HepG2 (cell line): ENCODE data around the gene ATP9B. TPM values are rescaled to one million over a fixed set of nuclear protein-coding genes. Genes with fewer than 3 reads are reported as not detected.

ENCODE experiments used
- ATAC-seq: fragments of 200-7000 bp; cut with Tn5 transposase; 3 replicates; pipeline ENCODE4 v1.9.1; 2020; ENCODE audit warnings: mild to moderate bottlenecking, moderate library complexity
- BruUV-seq: library from RNA; stranded (reverse); fragments of 400-500 nt; replicated peaks from 2 replicates; lab custom pipeline; 2021; lab: Mats Ljungman, UMichigan
- CTCF ChIA-PET: fragments of 300-600 bp; formaldehyde crosslinking; extraction: SDS; loops from one replicate; lab custom pipeline; 2021; ENCODE audit warnings: low total read pairs, inconsistent platforms, low intra/inter-chr PET ratio; lab: Yijun Ruan, JAX
- POLR2A ChIA-PET: fragments of 350-600 bp; sonication (Branson Sonifier 250); formaldehyde crosslinking; loops from one replicate; lab custom pipeline; 2020; ENCODE audit warnings: antibody characterized with exemption, inconsistent platforms; lab: Yijun Ruan, JAX
- DNase-seq: peaks from one replicate; pipeline ENCODE4 v3.0.0-alpha.2; 2015; ENCODE audit warnings: low spot score
- FAIRE-seq: peaks from 3 replicates; lab custom pipeline; 2011; peaks lifted over from hg19 to GRCh38; lab: Jason Lieb, UNC
- H2AFZ ChIP-seq: one replicate; pipeline ENCODE4 v1.6.1; 2011; ENCODE audit warnings: low read length, inconsistent platforms
- H3K27ac ChIP-seq: fragments of 300-600 bp; 3 replicates; pipeline ENCODE4 v1.8.0; 2011; ENCODE audit warnings: mixed run types, mild to moderate bottlenecking, mixed read lengths, low read length, inconsistent platforms; ENCODE audit not compliant: insufficient read depth; ENCODE audit errors: extremely low read length
- H3K27me3 ChIP-seq, 2 experiments: fragments of 200-600 bp in 1 of 2; 2 replicates in 1 of 2; 3 replicates in 1 of 2; pipeline versions ENCODE4 v1.6.0 to v1.8.0; 2011; ENCODE audit warnings: low read length in 2 of 2, mild to moderate bottlenecking in 2 of 2, moderate library complexity in 2 of 2, inconsistent platforms in 1 of 2; ENCODE audit not compliant: insufficient read depth in 2 of 2, control insufficient read depth in 1 of 2
- H3K36me3 ChIP-seq, 2 experiments: fragments of 200-600 bp in 1 of 2; replicated peaks in 1 of 2; 2 replicates in 1 of 2; 3 replicates in 1 of 2; pipeline versions ENCODE4 v1.5.1 to v1.8.0; 2011; ENCODE audit warnings: low read length in 2 of 2, inconsistent platforms in 1 of 2; ENCODE audit not compliant: insufficient read depth in 2 of 2, control insufficient read depth in 1 of 2
- H3K4me1 ChIP-seq: 2 replicates; pipeline ENCODE4 v1.5.1; 2012; ENCODE audit warnings: low read length, inconsistent platforms; ENCODE audit not compliant: insufficient read depth
- H3K4me2 ChIP-seq: 2 replicates; pipeline ENCODE4 v1.6.0; 2011; ENCODE audit warnings: low read depth, low read length, inconsistent platforms
- H3K4me3 ChIP-seq, 3 experiments: fragments of 200-600 bp in 1 of 3; sonication (generic), shearing (Covaris generic) in 1 of 3; replicated peaks in 1 of 3; 2 replicates each; pipeline ENCODE4 v1.5.1; 2011 to 2016; ENCODE audit warnings: low read length in 3 of 3, inconsistent platforms in 2 of 3, low read depth in 2 of 3, mild to moderate bottlenecking in 2 of 3, control low read depth in 1 of 3, mixed read lengths in 1 of 3; ENCODE audit not compliant: insufficient read depth in 1 of 3
- H3K79me2 ChIP-seq: one replicate; pipeline ENCODE4 v1.6.1; 2011; ENCODE audit warnings: low read length, inconsistent platforms; ENCODE audit not compliant: insufficient read depth
- H3K9ac ChIP-seq: 2 replicates; pipeline ENCODE4 v1.6.0; 2011; ENCODE audit warnings: mild to moderate bottlenecking, low read depth, low read length, inconsistent platforms; ENCODE audit not compliant: insufficient read depth
- H3K9me3 ChIP-seq: 2 replicates; pipeline ENCODE4 v1.5.1; 2012; ENCODE audit warnings: mild to moderate bottlenecking, low read length
- H4K20me1 ChIP-seq: 2 replicates; pipeline ENCODE4 v1.6.0; 2011; ENCODE audit warnings: inconsistent platforms, mild to moderate bottlenecking, low read length, moderate library complexity; ENCODE audit not compliant: insufficient read depth
- GLMP ChIP-seq: sonication (generic); formaldehyde crosslinking; IDR thresholded peaks from 2 replicates; pipeline ENCODE4 v1.9.0; 2021; ENCODE audit warnings: missing genetic modification reagents, mild to moderate bottlenecking, borderline replicate concordance
- HMG20B ChIP-seq: conservative IDR thresholded peaks from 2 replicates; pipeline ENCODE4 v1.6.1; 2016; ENCODE audit warnings: missing genetic modification reagents, missing compliant biosample characterization
- IKZF5 ChIP-seq: IDR thresholded peaks from 2 replicates; pipeline ENCODE4 v1.6.1; 2018; ENCODE audit warnings: missing genetic modification reagents, mild to moderate bottlenecking, missing compliant biosample characterization
- MTERF4 ChIP-seq: sonication (generic); formaldehyde crosslinking; IDR thresholded peaks from 2 replicates; pipeline ENCODE4 v1.8.0; 2023; ENCODE audit warnings: mild to moderate bottlenecking, missing genetic modification reagents
- MXD4 ChIP-seq: IDR thresholded peaks from 2 replicates; pipeline ENCODE4 v1.6.1; 2016; ENCODE audit warnings: mild to moderate bottlenecking, missing biosample characterization, missing genetic modification reagents
- PATZ1 ChIP-seq: sonication (generic); formaldehyde crosslinking; IDR thresholded peaks from 2 replicates; pipeline ENCODE4 v1.4.0; 2020; ENCODE audit warnings: missing genetic modification reagents
- PHF20 ChIP-seq: sonication (generic); formaldehyde crosslinking; IDR thresholded peaks from 2 replicates; pipeline ENCODE4 v1.5.0; 2020; ENCODE audit warnings: mild to moderate bottlenecking, missing genetic modification reagents
- RBFOX2 ChIP-seq: fragments of 200-400 bp; formaldehyde crosslinking; IDR thresholded peaks from 2 replicates; pipeline ENCODE4 v1.6.1; 2017; ENCODE audit warnings: low read depth, mild to moderate bottlenecking, low read length
- SNAI1 ChIP-seq: sonication (generic); formaldehyde crosslinking; IDR thresholded peaks from 2 replicates; pipeline ENCODE4 v1.5.0; 2020; ENCODE audit warnings: mild to moderate bottlenecking, missing genetic modification reagents, borderline replicate concordance
- SP140L ChIP-seq: sonication (generic); formaldehyde crosslinking; IDR thresholded peaks from 2 replicates; pipeline ENCODE4 v1.4.0; 2020; ENCODE audit warnings: missing genetic modification reagents, borderline replicate concordance
- SP2 ChIP-seq: sonication (generic); formaldehyde crosslinking; IDR thresholded peaks from 2 replicates; pipeline ENCODE4 v1.5.1; 2020; ENCODE audit warnings: mild to moderate bottlenecking, missing genetic modification reagents
- TFDP2 ChIP-seq: sonication (generic); formaldehyde crosslinking; IDR thresholded peaks from 2 replicates; pipeline ENCODE4 v1.4.0; 2020; ENCODE audit warnings: missing genetic modification reagents
- ZC3H4 ChIP-seq: sonication (generic); formaldehyde crosslinking; IDR thresholded peaks from 2 replicates; pipeline ENCODE4 v1.4.0; 2020; ENCODE audit warnings: missing genetic modification reagents, borderline replicate concordance
- ZMAT5 ChIP-seq: sonication (generic); formaldehyde crosslinking; IDR thresholded peaks from 2 replicates; pipeline ENCODE4 v1.5.0; 2020; ENCODE audit warnings: mild to moderate bottlenecking, low read depth, missing genetic modification reagents, borderline replicate concordance
- ZNF232 ChIP-seq: sonication (generic); formaldehyde crosslinking; IDR thresholded peaks from 2 replicates; pipeline ENCODE4 v1.4.0; 2020; ENCODE audit warnings: missing genetic modification reagents, borderline replicate concordance
- ZNF589 ChIP-seq: sonication (generic); formaldehyde crosslinking; conservative IDR thresholded peaks from 2 replicates; pipeline ENCODE4 v1.8.0; 2022; ENCODE audit warnings: mild to moderate bottlenecking, moderate library complexity, missing genetic modification reagents
- ZNF841 ChIP-seq: sonication (generic); formaldehyde crosslinking; IDR thresholded peaks from 2 replicates; pipeline ENCODE4 v1.8.1; 2023; ENCODE audit warnings: missing genetic modification reagents, borderline replicate concordance
- WGBS: methylation state at CpG from one replicate; pipeline ENCODE4 v1.1.6; 2017; ENCODE audit warnings: low lambda C conversion rate; 5-methylcytosine and 5-hydroxymethylcytosine counted together
- in situ Hi-C: cut with HindIII; loops from 2 replicates; pipeline ENCODE4 v1.10.0; 2017; ENCODE audit warnings: low pct_unique_long_range_greater_than_20kb; ENCODE audit not compliant: extremely low pct_ligation_motif_present
- intact Hi-C: fragments of 100-400 bp; cut with micrococcal nuclease; formaldehyde crosslinking; loops from one replicate; pipeline ENCODE4 v1.10.0; 2022; ENCODE audit not compliant: unreplicated experiment
- polyA plus RNA-seq, 8 experiments: library from polyadenylated mRNA; depleted of rRNA in 3 of 8; stranded (reverse) in 7 of 8; unstranded in 1 of 8; fragments of >200 nt; fragmentation: Illumina TruSeq in 4 of 8; extraction: Trizol in 4 of 8; gene quantifications; 2 replicates each; pipeline versions ENCODE4 v1.2.1 to v1.2.3, GENCODE V29; 2011 to 2016; ENCODE audit warnings: low read depth in 4 of 8, missing spikeins in 1 of 8, mixed read lengths in 1 of 8; ENCODE audit not compliant: insufficient read depth in 1 of 8
- total RNA-seq, 5 experiments: library from RNA; depleted of rRNA; stranded (reverse); fragments of >200 nt; fragmentation: Illumina TruSeq; extraction: Trizol; gene quantifications; 2 replicates each; pipeline ENCODE4 v1.2.3, GENCODE V29; 2016; ENCODE audit warnings: low read depth in 1 of 5

Gene ATP9B
- total and polyA plus RNA-seq, 2 of the 13 experiments (the other 11 are each of a cell fraction or from before 2014, with no cell fraction given), result 10.8 to 11.3 TPM

GRCh38 chr18:79366177-79367094 lies 297.2 kb downstream of the ATP9B start:
- H3K4me1 ChIP-seq, result no peaks in the 10 kb centered on the region
- peaks cover 3 to 5% of the 10 kb centered on the region in 2 experiments for H3K36me3 ChIP-seq
- intact Hi-C loops, result no loop called here
- H3K27ac ChIP-seq, result no peak overlapping the region
- H3K9ac ChIP-seq, result no peak overlapping the region
- no peak overlapping the region for H2AFZ ChIP-seq
- no peaks in the 10 kb centered on the region for H4K20me1 ChIP-seq
- FAIRE-seq, result no peak
- TF ChIP-seq ZNF841 (CRISPR knock-in tag) (no peak), PATZ1 (CRISPR knock-in tag) (no peak), SP2 (CRISPR knock-in tag) (no peak), ZNF232 (CRISPR knock-in tag) (no peak), IKZF5 (CRISPR knock-in tag) (no peak), SNAI1 (CRISPR knock-in tag) (no peak), TFDP2 (CRISPR knock-in tag) (no peak), RBFOX2 (no peak), HMG20B (CRISPR knock-in tag) (no peak), MXD4 (CRISPR knock-in tag) (no peak), ZC3H4 (CRISPR knock-in tag) (no peak), ZNF589 (CRISPR knock-in tag) (no peak), PHF20 (CRISPR knock-in tag) (no peak), ZMAT5 (CRISPR knock-in tag) (no peak), MTERF4 (CRISPR knock-in tag) (no peak), GLMP (no peak), SP140L (CRISPR knock-in tag) (no peak)
- no peak for DNase-seq
- POLR2A ChIA-PET, result no interaction called here
- in situ Hi-C loops, result no loop called here
- no peaks in the 10 kb centered on the region for H3K79me2 ChIP-seq
- no peak overlapping the region for H3K4me2 ChIP-seq
- ATAC-seq, result no peak
- H3K4me3 ChIP-seq, result no peak overlapping the region
- H3K27me3 ChIP-seq, result no peaks in the 10 kb centered on the region
- no peaks in the 10 kb centered on the region for H3K9me3 ChIP-seq
- 90% methylated on average over 25 of the region's 29 CpGs for WGBS
- no TSS peak for BruUV-seq
- CTCF ChIA-PET, result no interaction called here
